Muscle of arm (tissue), 12 donors: ENCODE results near the gene UBA1. TPM values are rescaled to one million over a fixed set of nuclear protein-coding genes. Genes with fewer than 3 reads are reported as not detected.
"Not testable (repeated sequence)": the region's sequence is repeated elsewhere in the genome, so short reads cannot be mapped to it uniquely, and the experiment has no call there.

ENCODE experiments used
- DNase-seq: peaks from one replicate; pipeline ENCODE4 v3.0.0-alpha.2; 2013
- polyA plus RNA-seq, 12 donors: library from polyadenylated mRNA; unstranded; fragments of 120-200 nt; gene quantifications; one replicate each; pipeline ENCODE4 v1.2.1, GENCODE V29; 2013; ENCODE audit not compliant: insufficient read length in 12 of 12

Gene UBA1
- polyA plus RNA-seq, 12 donors: 106 to 174 (median 130) TPM; not detected in 1

DNA sequence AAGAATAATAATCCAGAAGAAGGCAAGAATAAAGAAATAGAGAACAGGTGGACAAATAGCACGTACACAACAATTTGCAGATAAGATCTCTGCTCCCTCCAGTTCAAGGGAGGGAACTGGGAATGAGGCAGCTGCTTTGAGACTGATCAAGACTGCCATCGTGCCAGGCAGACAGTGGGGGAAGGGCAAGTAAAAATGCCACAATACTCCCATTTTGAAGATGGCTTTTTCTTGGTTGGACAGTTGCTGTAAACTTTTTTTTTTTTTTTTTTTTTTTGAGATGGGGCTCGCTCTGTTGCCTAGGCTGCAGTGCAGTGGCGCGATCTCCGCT, 56.4 kb downstream of the UBA1 start:
- no peak for DNase-seq

DNA sequence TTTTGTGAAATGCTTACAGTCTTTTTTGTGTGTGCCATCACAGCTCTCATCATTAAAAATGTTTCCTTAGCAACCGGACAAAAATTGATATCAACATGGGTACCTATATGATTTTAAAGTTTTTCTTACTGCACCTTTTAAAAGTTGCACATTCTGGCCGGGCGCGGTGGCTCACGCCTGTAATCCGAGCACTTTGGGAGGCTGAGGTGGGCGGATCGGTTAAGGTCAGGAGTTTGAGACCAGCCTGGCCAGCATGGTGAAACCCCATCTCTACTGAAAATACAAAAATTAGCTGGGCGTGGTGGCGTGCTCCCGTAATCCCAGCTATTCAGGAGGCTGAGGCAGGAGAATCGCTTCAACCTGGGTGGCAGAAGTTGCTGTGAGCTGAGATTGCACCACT, 64.0 kb downstream of the UBA1 start:
- DNase-seq: not testable (repeated sequence)

Other genes starting within 250 kb of the UBA1 start
- 1 to 10 TPM in 10 of 12 donors, not detected in 2; 1.8 to 4.2 (median 2.2) TPM for gene RGN, start 115.4 kb upstream of the UBA1 start, polyA plus RNA-seq
- gene NDUFB11, start 49.1 kb upstream of the UBA1 start, polyA plus RNA-seq: 100 to 1,000 TPM in 2 of 12 donors, 10 to 100 TPM in 9, not detected in 1; 71.5 to 108 (median 93.0) TPM
- 10 to 100 TPM in 11 of 12 donors, not detected in 1; 28.7 to 55.3 (median 33.6) TPM for gene RBM10, start 48.6 kb upstream of the UBA1 start, polyA plus RNA-seq
- gene CDK16, start 24.9 kb downstream of the UBA1 start, polyA plus RNA-seq: 100 to 1,000 TPM in 6 of 12 donors, 10 to 100 TPM in 5, not detected in 1; 84.6 to 119 (median 101) TPM
- 100 to 1,000 TPM in 1 of 12 donors, 10 to 100 TPM in 10, not detected in 1; 57.2 to 104 (median 87.7) TPM for gene USP11, start 39.2 kb downstream of the UBA1 start, polyA plus RNA-seq
- gene ZNF157, start 176.7 kb downstream of the UBA1 start, polyA plus RNA-seq: under 1 TPM in 10 of 12 donors, not detected in 2; 0.16 to 0.58 (median 0.37) TPM